OCI-LY1 (cell line): ENCODE data around the gene MYG1.

Source experiments
- CTCF ChIP-seq: fragments of 200-600 bp; sonication (generic), shearing (Covaris generic); IDR thresholded peaks from 2 replicates; pipeline ENCODE4 v1.5.1; 2017; ENCODE audit warnings: mild to moderate bottlenecking, antibody characterized with exemption, low read length, moderate library complexity, mixed read lengths
- EZH2 ChIP-seq: fragments of 200-600 bp; sonication (generic), shearing (Covaris generic); IDR thresholded peaks from 2 replicates; pipeline ENCODE4 v1.8.0; 2017; ENCODE audit warnings: borderline replicate concordance, mixed run types, mild to moderate bottlenecking, antibody characterized with exemption, low read length, moderate library complexity, mixed read lengths

GRCh38 chr12:53343969-53344368, 44.5 kb downstream of the MYG1 start:
- TF ChIP-seq CTCF (no peak), EZH2 (no peak)
